K562 (cell line): ENCODE results near the gene DCAF6. TPM values are rescaled to one million over a fixed set of nuclear protein-coding genes. Genes with fewer than 3 reads are reported as not detected.

Experiments
- ATAC-seq: fragments of 200-7000 bp; cut with Tn5 transposase; 3 replicates; pipeline ENCODE4 v1.9.1; 2020; ENCODE audit warnings: moderate library complexity
- BruUV-seq: library from RNA; stranded (reverse); fragments of 400-500 nt; replicated peaks from 2 replicates; lab custom pipeline; 2021; lab: Mats Ljungman, UMichigan
- CTCF ChIA-PET: fragments of 300-600 bp; formaldehyde crosslinking; extraction: SDS; loops from one replicate; lab custom pipeline; 2021; ENCODE audit warnings: low intra/inter-chr PET ratio; lab: Yijun Ruan, JAX
- POLR2A ChIA-PET: fragments of 300-600, 350-650 bp; sonication (Branson Sonifier 250); formaldehyde crosslinking; extraction: SDS; loops from one replicate; lab custom pipeline; 2021; ENCODE audit warnings: antibody characterized with exemption, inconsistent platforms; lab: Yijun Ruan, JAX
- DNase-seq, 4 experiments: peaks; one replicate each; pipeline versions ENCODE4 v3.0.0 to v3.0.0-alpha.2; 2011 to 2018; ENCODE audit warnings: low spot score in 3 of 4, mixed read lengths in 3 of 4; ENCODE audit errors: extremely low read depth in 1 of 4
- FAIRE-seq: peaks from 2 replicates; lab custom pipeline; 2011; peaks lifted over from hg19 to GRCh38; lab: Jason Lieb, UNC
- H2AFZ ChIP-seq: 2 replicates; pipeline ENCODE4 v1.6.0; 2011; ENCODE audit warnings: low read depth, low read length, control low read depth, inconsistent platforms
- H3K27ac ChIP-seq: fragments of 200-600 bp; 3 replicates; pipeline ENCODE4 v1.8.0; 2011; ENCODE audit warnings: low read depth, mild to moderate bottlenecking, control low read depth, inconsistent platforms, low read length, moderate library complexity, mixed read lengths; ENCODE audit errors: extremely low read depth
- H3K27me3 ChIP-seq, 2 experiments: fragments of 300-600 bp in 1 of 2; 2 replicates in 1 of 2; 3 replicates in 1 of 2; pipeline versions ENCODE4 v1.6.0 to v1.8.0; 2011; ENCODE audit warnings: inconsistent platforms in 2 of 2, low read length in 2 of 2, mild to moderate bottlenecking in 1 of 2, mixed read lengths in 1 of 2, moderate library complexity in 1 of 2; ENCODE audit not compliant: control insufficient read depth in 2 of 2, insufficient read depth in 2 of 2
- H3K36me3 ChIP-seq: fragments of 300-600 bp; 3 replicates; pipeline ENCODE4 v1.8.0; 2011; ENCODE audit warnings: mild to moderate bottlenecking, low read length, inconsistent platforms; ENCODE audit not compliant: control insufficient read depth, insufficient read depth
- H3K4me1 ChIP-seq, 2 experiments: fragments of 200-600 bp in 1 of 2; replicated peaks in 1 of 2; 2 replicates in 1 of 2; 3 replicates in 1 of 2; pipeline versions ENCODE4 v1.5.1 to v1.8.0; 2011; ENCODE audit warnings: inconsistent platforms in 2 of 2, low read length in 2 of 2, mild to moderate bottlenecking in 1 of 2, mixed read lengths in 1 of 2, moderate library complexity in 1 of 2; ENCODE audit not compliant: control insufficient read depth in 2 of 2, insufficient read depth in 2 of 2
- H3K4me2 ChIP-seq: 2 replicates; pipeline ENCODE4 v1.6.1; 2011; ENCODE audit warnings: low read length, control low read depth, inconsistent platforms, mixed read lengths; ENCODE audit not compliant: insufficient read depth
- H3K4me3 ChIP-seq: fragments of 200-600 bp; sonication (generic), shearing (Covaris generic); 2 replicates; pipeline ENCODE4 v1.5.1; 2016; ENCODE audit warnings: control low read depth, inconsistent platforms
- H3K79me2 ChIP-seq: fragments of 200-600 bp; 3 replicates; pipeline ENCODE4 v1.8.0; 2011; ENCODE audit warnings: low read length, inconsistent platforms; ENCODE audit not compliant: control insufficient read depth, insufficient read depth
- H3K9ac ChIP-seq, 2 experiments: 2 replicates each; pipeline versions ENCODE4 v1.6.0 to v1.6.1; 2011; ENCODE audit warnings: low read depth in 2 of 2, low read length in 2 of 2, control low read depth in 1 of 2, inconsistent platforms in 1 of 2, mild to moderate bottlenecking in 1 of 2, mixed read lengths in 1 of 2; ENCODE audit not compliant: insufficient read depth in 1 of 2
- H3K9me1 ChIP-seq: one replicate; pipeline ENCODE4 v1.6.0; 2011; ENCODE audit warnings: inconsistent platforms, mild to moderate bottlenecking, low read length, moderate library complexity; ENCODE audit not compliant: control insufficient read depth, insufficient read depth
- H3K9me3 ChIP-seq: replicated peaks from 2 replicates; pipeline ENCODE4 v1.5.1; 2011; ENCODE audit warnings: low read depth, low read length, inconsistent platforms; ENCODE audit not compliant: control insufficient read depth, insufficient read depth
- H4K20me1 ChIP-seq: replicated peaks from 2 replicates; pipeline ENCODE4 v1.6.1; 2011; ENCODE audit warnings: low read length, inconsistent platforms, mixed read lengths; ENCODE audit not compliant: control insufficient read depth, insufficient read depth
- CREB5 ChIP-seq: fragments of 250-450 bp; sonication (Bioruptor Pico); IDR thresholded peaks from 2 replicates; pipeline ENCODE4 v1.5.0; 2020; ENCODE audit warnings: mild to moderate bottlenecking
- DLX4 ChIP-seq: fragments of 250-450 bp; sonication (Bioruptor Pico); IDR thresholded peaks from 2 replicates; pipeline ENCODE4 v1.6.1; 2021; ENCODE audit warnings: mild to moderate bottlenecking
- ELF2 ChIP-seq: fragments of 250-450 bp; sonication (Bioruptor Pico); IDR thresholded peaks from 2 replicates; pipeline ENCODE4 v1.5.0; 2021; ENCODE audit warnings: mild to moderate bottlenecking
- FIP1L1 ChIP-seq: fragments of 200-400 bp; formaldehyde crosslinking; IDR thresholded peaks from 2 replicates; pipeline ENCODE4 v1.6.1; 2018; ENCODE audit warnings: mild to moderate bottlenecking, low read depth, low read length; ENCODE audit not compliant: poor library complexity, severe bottlenecking
- GMEB1 ChIP-seq: fragments of 250-450 bp; sonication (Bioruptor Pico); IDR thresholded peaks from 2 replicates; pipeline ENCODE4 v1.4.0; 2020; ENCODE audit warnings: mild to moderate bottlenecking
- HSF4 ChIP-seq: fragments of 250-450 bp; sonication (Bioruptor Pico); IDR thresholded peaks from 2 replicates; pipeline ENCODE4 v2.1.2; 2022; ENCODE audit warnings: mild to moderate bottlenecking, moderate library complexity, borderline replicate concordance
- JUN ChIP-seq, 2 experiments: sonication (generic) in 1 of 2; formaldehyde crosslinking in 1 of 2; IDR thresholded peaks; 2 replicates each; pipeline versions ENCODE4 v1.6.1 to v1.8.0; 2012 to 2022; ENCODE audit warnings: borderline replicate concordance in 2 of 2, mild to moderate bottlenecking in 2 of 2, improper control_type of control experiment in 1 of 2, low read depth in 1 of 2, low read length in 1 of 2, missing genetic modification reagents in 1 of 2
- MTA1 ChIP-seq: fragments of 450-650 bp; IDR thresholded peaks from 2 replicates; pipeline ENCODE4 v1.6.1; 2017; ENCODE audit warnings: borderline replicate concordance
- NFATC3 ChIP-seq: fragments of 450-650 bp; IDR thresholded peaks from 2 replicates; pipeline ENCODE4 v1.6.1; 2017; ENCODE audit warnings: mild to moderate bottlenecking
- SETDB1 ChIP-seq: IDR thresholded peaks from one replicate; pipeline ENCODE4 v1.6.1; 2012; ENCODE audit warnings: low read length, control low read depth, inconsistent platforms
- TBP ChIP-seq: optimal IDR thresholded peaks from 2 replicates; pipeline ENCODE3; 2011; ENCODE audit warnings: low read depth, low read length, improper control_type of control experiment
- THRAP3 ChIP-seq: fragments of 450-650 bp; IDR thresholded peaks from 2 replicates; pipeline ENCODE4 v1.6.1; 2016; ENCODE audit warnings: mild to moderate bottlenecking, inconsistent platforms, borderline replicate concordance
- WHSC1 ChIP-seq: IDR thresholded peaks from one replicate; pipeline ENCODE4 v1.6.1; 2012; ENCODE audit warnings: low read length, control low read depth, inconsistent platforms
- ZNF133 ChIP-seq: fragments of 250-450 bp; sonication (Bioruptor Pico); IDR thresholded peaks from 2 replicates; pipeline ENCODE4 v1.4.0; 2020; ENCODE audit warnings: mild to moderate bottlenecking
- ZNF232 ChIP-seq: sonication (generic); formaldehyde crosslinking; IDR thresholded peaks from 2 replicates; pipeline ENCODE4 v1.8.0; 2022; ENCODE audit warnings: mild to moderate bottlenecking, missing genetic modification reagents
- ZNF311 ChIP-seq: fragments of 250-450 bp; sonication (Bioruptor Pico); IDR thresholded peaks from 2 replicates; pipeline ENCODE4 v1.4.0; 2020; ENCODE audit warnings: mild to moderate bottlenecking, moderate library complexity
- WGBS: fragments of 100-300 bp; shearing (Covaris generic); methylation state at CpG from one replicate; pipeline ENCODE4 v1.1.6; 2016; ENCODE audit warnings: low coverage, mixed read lengths; ENCODE audit not compliant: insufficient coverage; ENCODE audit errors: missing lambda C conversion rate; 5-methylcytosine and 5-hydroxymethylcytosine counted together
- in situ Hi-C: fragments of 300-500 bp; cut with MboI; formaldehyde crosslinking; loops from 4 replicates; pipeline ENCODE4 v1.15.0; 2018; ENCODE audit warnings: inconsistent platforms, mixed read lengths
- intact Hi-C: fragments of 100-400 bp; cut with micrococcal nuclease; formaldehyde crosslinking; loops from 2 replicates; pipeline ENCODE4 v1.14.2; 2022
- polyA plus RNA-seq, 8 experiments: library from polyadenylated mRNA; depleted of rRNA in 4 of 8; stranded (reverse) in 5 of 8; unstranded in 3 of 8; fragments of >200 nt; fragmentation: Nextera tagmentation in 2 of 8; fragmentation: Illumina TruSeq in 1 of 8; extraction: Ambion mirVana in 2 of 8; extraction: Trizol in 1 of 8; gene quantifications; 2 replicates each; pipeline versions ENCODE4 v1.2.1 to v1.2.3, GENCODE V29; 2011 to 2014; ENCODE audit warnings: inconsistent platforms in 1 of 8, missing spikeins in 1 of 8
- total RNA-seq, 7 experiments: library from RNA; depleted of rRNA in 6 of 7; stranded (reverse); fragments of >200 nt in 6 of 7; fragmentation: Illumina TruSeq in 2 of 7; extraction: Trizol in 2 of 7; gene quantifications; 2 replicates each; pipeline versions ENCODE4 v1.2.1 to v1.2.3, GENCODE V29; 2011 to 2021; ENCODE audit warnings: low replicate concordance in 1 of 7

The DCAF6 gene
- total and polyA plus RNA-seq, 9 of the 15 experiments (the other 6 are each of a cell fraction or from before 2014, with no cell fraction given), result 19.1 to 102 (median 46.3) TPM

GRCh38 chr1:168114845-168115244 lies 178.4 kb downstream of the DCAF6 start:
- no peak for DNase-seq
- Histone ChIP-seq H3K27me3 (no peaks in the 10 kb centered on the region), H3K79me2 (no peaks in the 10 kb centered on the region), H3K9me1 (no peaks in the 10 kb centered on the region), H3K4me1 (peaks cover 0 to 4% of the 10 kb centered on the region in 2 experiments; a peak in 3 of 5 replicates), H4K20me1 (no peaks in the 10 kb centered on the region), H2AFZ (no peak overlapping the region), H3K36me3 (no peaks in the 10 kb centered on the region), H3K9ac (no peak overlapping the region), H3K27ac (no peak overlapping the region), H3K9me3 (peaks cover 4% of the 10 kb centered on the region; the same call in 1 of the 2 replicates)
- in situ Hi-C loops (no loop called here), intact Hi-C loops (no loop called here)
- 17% methylated on average over 6 of the region's 6 CpGs for WGBS
- BruUV-seq, result no TSS peak
- POLR2A ChIA-PET, result interaction anchor here (1.3 to 3.4 kb wide), 2 partner anchors 10 to 14 kb away, joined by 4 to 20 read pairs; no protein-coding TSS in a partner anchor
- TF ChIP-seq SETDB1 (no peak), ZNF133 (CRISPR knock-in tag) (no peak), ZNF232 (CRISPR knock-in tag) (no peak), ZNF311 (CRISPR knock-in tag) (no peak), HSF4 (CRISPR knock-in tag) (no peak), ELF2 (no peak), FIP1L1 (no peak), JUN (IDR thresholded peaks at IDR 0.05; ENCODE audit: borderline replicate concordance, low read depth, low read length) (no peak), JUN (CRISPR knock-in tag; IDR thresholded peaks at IDR 0.05; ENCODE audit: borderline replicate concordance) (no peak), THRAP3 (no peak), GMEB1 (no peak), TBP (no peak), NFATC3 (no peak), WHSC1 (no peak), MTA1 (no peak), CREB5 (CRISPR knock-in tag) (no peak), DLX4 (CRISPR knock-in tag) (no peak)
- TF ChIP-seq, all 486 proteins: peak for 0
- CTCF ChIA-PET, result no interaction called here
- Histone ChIP-seq H3K4me2 (no peak overlapping the region), H3K4me3 (no peak overlapping the region)
- FAIRE-seq (no peak), ATAC-seq (no peak; the same call in 2 of the 3 replicates)
